ENCODE results near the gene NPNT.

DNA sequence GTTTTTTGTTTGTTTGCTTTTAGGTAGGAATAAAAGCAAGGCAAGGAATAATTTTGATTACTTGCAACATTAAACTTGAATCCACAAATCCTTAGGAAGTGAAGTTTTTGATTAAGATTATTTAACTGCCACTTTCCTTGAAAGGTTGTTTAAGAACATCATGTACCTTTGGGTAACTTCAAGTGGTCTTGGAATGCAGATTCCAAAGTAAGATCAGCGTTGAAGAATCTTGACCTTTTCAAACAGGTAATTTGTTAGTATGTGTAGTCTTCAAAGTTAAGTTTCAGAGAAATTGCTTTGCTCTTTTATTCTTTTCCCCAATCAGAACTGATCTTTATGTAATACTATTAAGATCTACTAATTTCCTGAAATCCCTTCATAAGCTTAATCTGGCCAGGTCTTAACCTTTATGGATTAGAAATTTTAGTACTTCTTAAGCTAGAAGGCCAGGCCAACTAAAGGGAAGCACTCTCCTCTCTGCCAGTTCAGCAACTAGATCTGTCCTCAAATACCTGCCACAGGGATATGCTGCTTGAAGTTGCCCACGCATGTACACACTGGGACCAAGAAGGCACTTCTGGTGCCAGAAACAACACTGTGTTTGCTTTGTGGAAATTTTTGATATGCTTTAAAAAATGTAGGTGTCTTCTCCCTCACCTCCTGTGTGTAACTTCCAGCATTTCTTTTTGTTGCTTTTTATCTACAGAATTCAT is 7.4 kb downstream of the NPNT start:
- TF ChIP-seq, protein P1, sequence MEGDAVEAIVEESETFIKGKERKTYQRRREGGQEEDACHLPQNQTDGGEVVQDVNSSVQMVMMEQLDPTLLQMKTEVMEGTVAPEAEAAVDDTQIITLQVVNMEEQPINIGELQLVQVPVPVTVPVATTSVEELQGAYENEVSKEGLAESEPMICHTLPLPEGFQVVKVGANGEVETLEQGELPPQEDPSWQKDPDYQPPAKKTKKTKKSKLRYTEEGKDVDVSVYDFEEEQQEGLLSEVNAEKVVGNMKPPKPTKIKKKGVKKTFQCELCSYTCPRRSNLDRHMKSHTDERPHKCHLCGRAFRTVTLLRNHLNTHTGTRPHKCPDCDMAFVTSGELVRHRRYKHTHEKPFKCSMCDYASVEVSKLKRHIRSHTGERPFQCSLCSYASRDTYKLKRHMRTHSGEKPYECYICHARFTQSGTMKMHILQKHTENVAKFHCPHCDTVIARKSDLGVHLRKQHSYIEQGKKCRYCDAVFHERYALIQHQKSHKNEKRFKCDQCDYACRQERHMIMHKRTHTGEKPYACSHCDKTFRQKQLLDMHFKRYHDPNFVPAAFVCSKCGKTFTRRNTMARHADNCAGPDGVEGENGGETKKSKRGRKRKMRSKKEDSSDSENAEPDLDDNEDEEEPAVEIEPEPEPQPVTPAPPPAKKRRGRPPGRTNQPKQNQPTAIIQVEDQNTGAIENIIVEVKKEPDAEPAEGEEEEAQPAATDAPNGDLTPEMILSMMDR (IDR thresholded peaks at IDR 0.05) = no peak
- no peak for TF ChIP-seq POLR2A (IDR thresholded peaks at IDR 0.05)

Measured in lower leg skin (tissue), 3 donors.